ENCODE data around the gene ATAD3C.
"Not testable (repeated sequence)": the region's sequence is repeated elsewhere in the genome, so short reads cannot be mapped to it uniquely, and the experiment has no call there.

Gene ATAD3C

GRCh38 chr1:1511533-1512285 is 62.2 kb downstream of the ATAD3C start, which contains the start of gene ATAD3A:
Gene ATAD3A, plus strand, starts transcription at chr1:1512162. Its CDS starts 107 bp downstream, at chr1:1512269.
- DNase-seq, result peak; percentile 64

- DNase-seq, result not testable (repeated sequence)
Measured at GRCh38 chr1:1512425-1512824, 62.9 kb downstream of the ATAD3C start.

- not testable (repeated sequence) for DNase-seq
Measured at GRCh38 chr1:1513675-1514074, 64.2 kb downstream of the ATAD3C start.

- DNase-seq, result not testable (repeated sequence)
Measured at GRCh38 chr1:1514376-1514775, 64.9 kb downstream of the ATAD3C start.

- not testable (repeated sequence) for DNase-seq
Measured at GRCh38 chr1:1516923-1517322, 67.4 kb downstream of the ATAD3C start.

GRCh38 chr1:1517973-1518620 is 68.6 kb downstream of the ATAD3C start:
- DNase-seq, result no peak

- DNase-seq, result not testable (repeated sequence)
Measured at GRCh38 chr1:1518621-1519007, 69.1 kb downstream of the ATAD3C start.
